ENCODE measurements around the gene SRPK2. TPM values are rescaled to one million over a fixed set of nuclear protein-coding genes. Genes with fewer than 3 reads are reported as not detected.

The SRPK2 gene
- total and polyA plus RNA-seq, 12 donors: 10.5 to 40.4 (median 35.1) TPM

- H3K36me3 ChIP-seq: peaks cover 0 to 22% (median 0%) of the 10 kb centered on the region in 9 donors
- peaks cover 0 to 20% (median 7%) of the 10 kb centered on the region in 9 donors for H3K4me1 ChIP-seq
- ATAC-seq (no peak), DNase-seq (no peak)
- intact Hi-C loops (cut with DNase I): loop anchor here in 1 of 10 donors (5.0 kb wide), 1 partner anchor 33 kb away; no protein-coding TSS in a partner anchor
- no peaks in the 10 kb centered on the region for H3K27me3 ChIP-seq
- no peak overlapping the region for H3K4me3 ChIP-seq
- no peaks in the 10 kb centered on the region for H3K9me3 ChIP-seq
- no peak for TF ChIP-seq CTCF (IDR thresholded peaks at IDR 0.05)
- H3K27ac ChIP-seq: no peak overlapping the region
- WGBS, 2 donors: 86 to 91% methylated on average over 9 of the region's 9 CpGs
Measured at GRCh38 chr7:105204520-105204919, 184.2 kb downstream of the SRPK2 start.

GRCh38 chr7:105202616-105203015 lies 186.1 kb downstream of the SRPK2 start:
- Histone ChIP-seq H3K27ac (no peak overlapping the region), H3K36me3 (peaks cover 0 to 22% (median 0%) of the 10 kb centered on the region in 9 donors), H3K4me3 (no peak overlapping the region), H3K9me3 (no peaks in the 10 kb centered on the region), H3K4me1 (peaks cover 0 to 25% (median 17%) of the 10 kb centered on the region in 9 donors), H3K27me3 (no peaks in the 10 kb centered on the region)
- intact Hi-C loops (cut with DNase I): loop anchor here in 1 of 10 donors (5.0 kb wide), 1 partner anchor 35 kb away; no protein-coding TSS in a partner anchor
- no peak for TF ChIP-seq CTCF (IDR thresholded peaks at IDR 0.05)
- 70% methylated on average over 3 of the region's 3 CpGs for WGBS, 2 donors
- DNase-seq (no peak), ATAC-seq (no peak)

- Histone ChIP-seq H3K27me3 (no peaks in the 10 kb centered on the region), H3K9me3 (no peaks in the 10 kb centered on the region), H3K4me1 (peaks cover 0 to 38% (median 18%) of the 10 kb centered on the region in 9 donors), H3K27ac (no peak overlapping the region), H3K36me3 (peaks cover 0 to 22% (median 0%) of the 10 kb centered on the region in 9 donors), H3K4me3 (no peak overlapping the region)
- intact Hi-C loops (cut with DNase I): loop anchor here in 1 of 10 donors (10.0 kb wide), 1 partner anchor 125 kb away; no protein-coding TSS in a partner anchor
- 100% methylated on average over 1 of the region's 1 CpG for WGBS, 2 donors
- DNase-seq (no peak), ATAC-seq (no peak)
- TF ChIP-seq CTCF (IDR thresholded peaks at IDR 0.05): no peak
Measured at GRCh38 chr7:105199386-105199785, 189.3 kb downstream of the SRPK2 start.

- intact Hi-C loops (cut with DNase I): loop anchor here in 1 of 10 donors (10.0 kb wide), 1 partner anchor 127 kb away; no protein-coding TSS in a partner anchor
- Histone ChIP-seq H3K4me1 (peaks cover 0 to 38% (median 18%) of the 10 kb centered on the region in 9 donors), H3K36me3 (peaks cover 0 to 20% (median 0%) of the 10 kb centered on the region in 9 donors), H3K4me3 (no peak overlapping the region), H3K27me3 (no peaks in the 10 kb centered on the region), H3K9me3 (no peaks in the 10 kb centered on the region), H3K27ac (no peak overlapping the region)
- no peak for TF ChIP-seq CTCF (IDR thresholded peaks at IDR 0.05)
- peak in 7 of 8 donors; percentile 47 to 77 (median 56) for ATAC-seq
- WGBS, 2 donors: 25 to 37% methylated on average over 2 of the region's 2 CpGs
- DNase-seq: no peak
Measured at GRCh38 chr7:105198223-105198622, 190.5 kb downstream of the SRPK2 start.

All from heart right ventricle (tissue), 16 donors.